COR-L47 (cell line): ENCODE measurements around the gene PDLIM4.
A peak's percentile ranks its signal among the peaks of the same experiment; 100 is the strongest.

Experiments
- DNase-seq: peaks from one replicate; lab custom pipeline; 2025; lab: John Stamatoyannopoulos, UW

The PDLIM4 gene

DNA sequence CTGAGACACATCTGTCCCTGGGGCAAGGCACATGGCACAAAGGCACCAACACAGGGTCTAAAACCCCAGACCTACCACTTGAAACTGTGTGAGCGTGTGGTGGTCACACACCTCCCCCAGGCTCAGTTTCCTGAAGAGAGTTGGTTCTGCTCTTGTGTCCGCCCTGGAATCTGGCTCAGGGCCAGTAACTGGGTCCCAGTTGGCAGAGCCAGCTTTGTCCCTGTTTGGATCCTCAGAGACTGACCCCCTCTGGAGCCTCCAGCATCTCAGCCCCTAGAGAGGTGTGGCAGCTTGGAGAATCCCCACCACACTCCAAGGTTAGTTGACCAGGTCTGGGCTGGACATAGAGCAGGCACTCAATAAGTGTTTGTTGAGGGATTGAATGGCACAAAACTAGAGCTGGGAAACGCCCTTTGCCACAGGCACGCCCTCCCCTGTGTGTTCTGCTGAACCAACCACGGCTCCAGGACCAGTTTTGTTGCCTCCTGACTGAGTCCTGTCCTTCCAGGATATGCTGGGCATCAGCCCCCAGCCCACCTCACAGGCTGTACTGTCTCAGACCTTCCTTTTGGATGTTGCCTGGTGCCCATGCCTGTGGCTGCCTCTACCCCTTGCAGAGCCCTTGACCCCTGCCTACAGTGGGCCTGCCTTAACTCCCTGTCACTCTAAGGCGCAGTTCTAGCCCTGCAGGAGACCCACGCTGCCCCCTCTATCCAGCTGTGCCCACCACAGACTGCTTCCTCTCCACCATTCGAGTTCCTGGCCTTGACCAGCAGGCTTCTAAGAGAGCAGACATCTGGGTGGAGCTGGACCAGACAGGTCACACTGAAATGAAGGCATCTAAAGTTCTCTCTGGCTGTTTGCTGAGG is 3.8 kb upstream of the PDLIM4 start:
- peak; percentile 40 for DNase-seq

DNA sequence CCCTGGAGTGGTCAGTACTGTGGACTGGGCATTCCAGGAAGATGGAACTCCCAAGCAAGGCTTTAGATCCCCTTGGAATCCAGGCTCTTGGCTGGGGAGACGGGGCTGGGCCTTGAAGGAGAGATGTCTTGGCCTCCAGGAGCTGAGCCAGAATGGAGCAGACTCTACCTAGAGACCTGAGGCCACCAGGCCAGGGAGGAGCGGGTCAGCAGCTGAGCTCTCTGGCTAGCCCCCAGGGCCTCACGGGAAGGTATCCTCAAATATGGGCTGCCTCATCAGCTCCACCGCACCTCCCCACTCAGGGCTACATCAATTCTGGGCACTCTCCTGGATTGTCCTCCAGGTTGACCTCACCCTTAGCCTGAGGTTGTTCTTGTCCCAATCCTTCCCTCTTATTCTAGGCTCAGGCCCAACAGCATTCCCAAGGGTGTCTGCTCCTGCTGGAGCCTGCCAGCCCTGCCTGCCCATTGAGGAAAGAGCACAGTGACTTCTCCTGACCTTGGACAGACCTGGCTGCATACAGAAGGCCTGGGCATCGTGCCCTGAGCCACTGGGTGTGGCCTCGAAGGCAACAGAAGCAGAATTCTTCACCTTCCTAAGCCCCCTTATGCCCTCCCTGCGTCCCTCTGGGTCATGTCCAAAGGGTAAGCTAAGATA is 3.0 kb upstream of the PDLIM4 start:
- no peak for DNase-seq

GRCh38 chr5:132256086-132256782 is 1.3 kb upstream of the PDLIM4 start:
- DNase-seq = no peak

DNA sequence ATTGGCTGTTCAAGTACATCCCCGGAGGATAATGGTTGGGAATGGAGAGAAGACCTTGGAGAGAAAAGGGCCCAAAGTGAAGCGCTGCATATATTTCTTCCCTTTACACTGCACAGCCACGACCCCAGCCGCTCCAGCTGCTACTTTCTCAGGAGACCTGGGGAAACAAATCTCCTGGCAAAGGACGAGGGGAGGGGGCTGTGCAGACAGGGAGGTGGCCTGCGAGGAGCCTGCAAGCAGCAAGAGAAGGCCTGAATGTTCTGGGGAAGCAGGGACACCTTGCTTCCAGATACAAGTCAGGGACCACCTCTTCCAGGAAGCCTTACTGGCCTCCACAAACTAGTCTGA is 739 bp upstream of the PDLIM4 start:
- no peak for DNase-seq

DNA sequence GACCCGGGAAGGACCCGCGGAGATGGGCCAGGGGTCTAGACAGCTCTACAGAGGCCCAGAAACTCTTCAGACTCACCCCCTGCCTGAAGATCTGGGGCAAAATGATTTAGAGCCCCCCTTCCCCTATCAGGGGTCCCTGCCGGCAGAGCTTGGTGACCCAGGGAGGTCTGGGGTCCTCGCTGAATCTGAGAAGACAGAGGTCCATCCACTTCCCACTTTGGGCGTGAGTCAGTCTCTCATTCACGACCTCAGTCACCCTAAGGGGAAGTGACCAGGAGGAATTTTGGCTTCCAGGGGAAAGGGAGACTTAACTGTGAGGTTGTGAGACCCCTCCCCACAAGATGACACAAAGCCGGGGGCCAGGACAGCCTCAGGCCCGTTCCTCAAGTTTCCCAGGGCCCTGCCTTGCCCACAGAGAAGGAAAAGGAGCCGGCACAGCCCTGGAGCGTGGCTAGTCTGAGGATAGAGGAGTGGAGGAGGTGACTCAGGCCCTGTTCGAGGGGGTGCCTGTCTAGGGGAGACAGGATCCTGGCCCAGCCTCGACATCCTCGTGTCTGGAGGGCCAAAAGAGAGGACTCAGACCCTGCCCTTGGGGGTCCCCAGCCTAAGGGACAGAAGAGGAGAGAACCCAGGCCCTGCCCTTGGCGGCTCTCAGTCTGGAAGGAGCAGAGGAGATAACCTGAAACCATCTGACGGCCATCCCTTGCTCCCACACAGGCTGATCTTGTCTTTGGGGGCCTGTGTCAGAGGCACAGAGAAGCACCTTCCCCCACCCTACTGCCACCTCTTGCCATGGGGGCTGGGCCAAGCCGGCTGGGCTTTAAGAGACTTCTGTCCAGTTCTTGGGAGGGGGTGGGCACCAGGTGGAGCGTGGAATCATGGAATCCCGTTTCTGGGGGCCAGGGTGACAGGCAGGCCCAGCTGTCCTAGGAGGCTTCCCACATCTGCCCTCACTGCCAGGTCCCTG is 889 bp downstream of the PDLIM4 start:
- no peak for DNase-seq

GRCh38 chr5:132259069-132259851 is 1.8 kb downstream of the PDLIM4 start:
- no peak for DNase-seq

DNA sequence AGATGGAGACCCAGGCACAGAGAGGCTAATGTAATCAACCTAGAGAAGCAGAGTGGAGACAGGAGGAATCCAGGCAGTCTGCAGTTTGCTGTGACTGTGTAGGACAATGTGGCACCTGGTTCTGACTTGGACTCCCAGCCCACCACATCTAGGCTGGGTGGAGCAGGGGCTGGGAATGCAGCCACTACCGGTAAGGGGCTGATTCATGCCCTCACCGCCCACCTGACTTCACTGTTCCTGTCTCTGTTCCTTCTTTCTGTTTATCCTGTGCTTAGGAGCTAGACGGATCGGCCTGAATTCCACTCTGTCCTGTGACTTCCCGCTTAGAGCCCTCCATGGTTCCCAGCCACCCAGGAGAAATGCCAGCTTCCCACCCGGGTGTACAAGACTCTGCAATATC is 2.6 kb downstream of the PDLIM4 start:
- no peak for DNase-seq

- DNase-seq = no peak
Measured at GRCh38 chr5:132260714-132261551, 3.4 kb downstream of the PDLIM4 start.

DNA sequence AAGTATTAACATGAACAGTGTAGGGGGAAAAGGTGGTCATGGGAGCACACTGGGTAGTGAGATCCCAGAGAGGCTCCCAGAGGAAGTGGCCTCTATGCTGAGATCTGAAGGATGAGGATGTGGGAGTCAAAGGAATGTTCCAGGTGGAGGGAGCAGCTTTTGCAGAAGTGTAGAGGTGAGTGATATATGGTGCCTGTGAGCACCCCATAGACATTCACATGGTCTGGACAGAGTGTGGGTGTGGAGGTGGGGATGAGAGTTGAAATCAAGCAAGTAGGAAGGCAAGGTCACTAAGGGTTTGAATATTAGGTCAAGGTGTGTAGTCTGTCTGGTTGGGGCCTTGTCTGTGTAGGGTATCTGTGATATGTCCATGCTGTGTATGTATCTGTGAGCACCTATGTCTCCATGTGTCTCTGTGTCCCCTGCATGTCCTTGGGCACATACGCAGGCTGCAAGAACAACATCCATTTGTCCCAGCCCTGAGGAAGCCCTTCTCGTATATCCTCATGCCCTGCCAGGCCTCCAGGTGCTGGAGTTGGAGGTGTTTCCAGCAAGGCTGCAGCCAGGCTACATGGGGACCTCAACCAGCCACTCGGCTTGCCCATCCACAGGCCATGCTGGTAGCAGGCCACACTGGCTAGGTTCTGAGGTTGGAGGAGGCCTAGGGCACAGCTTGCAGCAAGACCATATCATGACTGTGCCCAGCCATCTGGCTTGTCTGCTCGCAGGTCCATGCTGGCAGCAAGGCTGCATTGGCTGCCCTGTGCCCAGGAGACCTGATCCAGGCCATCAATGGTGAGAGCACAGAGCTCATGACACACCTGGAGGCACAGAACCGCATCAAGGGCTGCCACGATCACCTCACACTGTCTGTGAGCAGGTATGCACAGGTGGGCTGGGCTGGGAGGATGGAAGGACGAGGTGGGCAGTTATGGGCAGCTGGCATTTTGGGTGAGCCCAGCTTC is 4.7 kb downstream of the PDLIM4 start:
- DNase-seq = no peak

- DNase-seq = no peak
Measured at GRCh38 chr5:132262882-132263547, 5.5 kb downstream of the PDLIM4 start.

- DNase-seq = no peak
Measured at GRCh38 chr5:132263548-132264261, 6.2 kb downstream of the PDLIM4 start.

GRCh38 chr5:132264546-132265335 is 7.2 kb downstream of the PDLIM4 start:
- DNase-seq = no peak

GRCh38 chr5:132265336-132266030 is 8.0 kb downstream of the PDLIM4 start:
- no peak for DNase-seq

GRCh38 chr5:132266031-132266835 is 8.7 kb downstream of the PDLIM4 start:
- DNase-seq = no peak

DNA sequence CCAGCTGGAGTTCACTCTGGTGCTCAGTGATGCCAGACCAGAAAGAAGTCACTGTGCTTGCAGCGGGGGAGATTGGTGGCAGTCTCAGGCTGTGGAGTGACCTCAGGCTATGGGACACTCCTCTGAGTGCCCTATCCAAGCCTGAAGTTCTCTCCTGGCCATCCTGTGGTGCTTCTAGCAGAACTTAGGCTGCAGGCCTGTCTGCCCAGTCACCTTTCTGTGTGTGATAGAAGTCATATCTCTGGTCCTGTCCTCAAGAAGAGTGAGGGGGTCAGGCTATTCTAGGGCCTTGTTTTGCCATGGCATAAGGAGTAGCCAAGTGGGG is 9.3 kb downstream of the PDLIM4 start:
- DNase-seq = no peak
